GM13977 (cell line): Measurements from ENCODE around the gene ARL5C.

Experiments used
- DNase-seq: peaks from one replicate; pipeline ENCODE4 v3.0.0; 2012; ENCODE audit warnings: low spot score
- CTCF ChIP-seq: IDR thresholded peaks from 2 replicates; pipeline ENCODE4 v1.5.1; 2012; ENCODE audit warnings: mild to moderate bottlenecking, control low read depth; ENCODE audit not compliant: insufficient read depth; ENCODE audit errors: extremely low read depth, missing control alignments
- in situ Hi-C: fragments of 300-500 bp; cut with MboI; formaldehyde crosslinking; loops from one replicate; pipeline ENCODE4 v1.12.0; 2022; ENCODE audit warnings: low sequenced_read_pairs, low pct_unique_long_range_greater_than_20kb, mixed read lengths, inconsistent platforms; ENCODE audit not compliant: unreplicated experiment

The ARL5C gene

DNA sequence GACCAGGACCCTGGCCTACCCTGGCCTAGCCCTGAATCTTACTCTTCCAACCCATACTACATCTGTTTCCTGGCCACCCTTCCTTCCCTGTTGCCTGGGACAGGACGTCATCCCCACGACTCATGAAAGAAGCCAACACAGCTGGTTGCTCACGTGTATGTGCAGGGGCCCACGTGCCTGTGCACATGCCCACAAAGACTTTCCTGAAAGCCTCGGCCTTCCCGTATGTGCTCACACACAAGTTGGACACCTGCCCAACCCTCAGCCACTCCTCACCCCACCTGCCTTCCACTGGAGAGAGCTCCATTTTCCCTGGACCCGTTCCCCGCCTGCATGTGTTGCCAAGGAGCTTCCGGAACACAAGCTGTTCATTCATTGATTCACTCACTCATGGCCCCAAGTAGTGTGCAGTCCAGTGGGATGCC, 21.5 kb downstream of the ARL5C start:
- no peak for DNase-seq
- no peak for TF ChIP-seq CTCF
- in situ Hi-C loops: no loop called here

DNA sequence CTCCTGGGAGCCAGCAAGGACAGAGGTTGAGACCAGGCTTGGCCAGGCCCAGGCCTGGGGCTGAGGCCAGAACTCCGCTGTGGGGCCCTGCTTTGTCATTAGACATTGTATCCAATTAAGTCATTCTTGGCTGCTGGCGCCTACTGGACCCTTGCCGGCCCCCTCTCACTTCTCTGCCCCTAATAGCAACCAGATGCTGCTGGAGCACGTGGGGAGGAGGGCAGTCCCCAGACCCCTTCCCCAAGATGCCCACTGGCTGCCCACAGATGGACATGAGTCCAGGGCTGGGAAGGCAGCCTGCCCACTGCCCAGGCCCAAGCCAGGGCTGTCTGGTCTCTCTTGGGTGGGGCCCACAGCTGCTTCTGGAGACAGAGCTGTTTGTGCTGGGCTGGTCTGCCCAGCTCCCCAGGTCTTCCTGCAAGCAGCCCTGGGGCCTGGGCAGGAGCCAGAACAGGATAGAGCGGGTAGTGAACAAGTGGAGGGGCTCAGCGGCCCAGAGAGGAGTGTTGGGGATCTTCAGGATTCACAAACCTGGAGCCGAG, 22.3 kb downstream of the ARL5C start:
- DNase-seq: no peak
- no peak for TF ChIP-seq CTCF
- in situ Hi-C loops: no loop called here

DNA sequence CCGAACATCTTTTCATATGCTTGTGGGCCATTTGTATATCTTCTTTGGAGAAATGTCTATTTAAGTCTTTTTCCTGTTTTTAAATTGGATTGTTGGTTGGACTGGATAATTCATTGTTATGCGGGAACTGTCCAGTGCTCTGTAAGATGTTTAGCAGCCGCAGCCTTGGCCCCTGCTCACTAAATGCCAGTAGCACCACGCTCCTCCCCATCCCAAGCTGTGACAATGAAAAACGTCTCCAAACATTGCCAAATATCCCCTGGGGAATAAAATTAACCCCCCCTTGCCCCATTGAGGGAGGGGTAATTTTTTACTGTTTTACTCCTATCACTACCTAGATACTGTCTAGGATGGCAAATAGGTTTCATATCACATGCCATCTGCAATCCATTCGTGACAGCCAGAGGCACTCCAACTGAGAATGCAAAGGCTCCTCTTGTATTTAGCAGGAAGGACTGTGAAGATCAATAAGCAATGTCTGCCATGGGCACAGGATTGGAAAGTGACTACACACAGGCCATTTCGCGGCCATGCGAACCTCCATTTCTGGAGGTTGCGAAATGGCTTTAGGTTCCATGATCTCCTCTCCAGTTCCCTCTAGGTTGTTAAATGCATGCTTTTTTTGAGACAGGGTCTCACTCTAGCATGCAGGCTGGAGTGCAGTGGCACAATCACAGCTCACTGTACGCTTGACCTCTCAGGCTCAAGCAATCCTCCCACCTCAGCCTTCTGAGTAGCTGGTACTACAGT, 23.9 kb downstream of the ARL5C start:
- DNase-seq: no peak
- no peak for TF ChIP-seq CTCF
- in situ Hi-C loops: no loop called here

DNA sequence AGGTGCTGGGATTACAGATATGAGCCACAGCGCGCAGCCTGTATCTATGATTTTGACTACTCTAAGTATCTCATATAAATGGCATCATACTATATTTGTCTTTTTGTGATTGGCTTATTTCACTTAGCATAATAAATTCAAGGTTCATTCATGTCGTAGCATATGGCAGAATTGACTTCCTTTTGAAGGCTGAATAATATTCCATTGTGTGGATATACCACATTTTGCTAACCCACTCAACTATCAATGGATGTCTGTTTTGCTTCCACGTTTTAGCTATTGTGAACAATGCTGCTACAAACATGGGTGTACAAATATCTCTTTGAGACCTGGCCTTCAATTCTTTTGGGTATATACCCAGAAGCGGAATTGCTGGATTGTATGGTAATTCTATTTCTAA, 24.7 kb downstream of the ARL5C start:
- in situ Hi-C loops: no loop called here
- DNase-seq: no peak

DNA sequence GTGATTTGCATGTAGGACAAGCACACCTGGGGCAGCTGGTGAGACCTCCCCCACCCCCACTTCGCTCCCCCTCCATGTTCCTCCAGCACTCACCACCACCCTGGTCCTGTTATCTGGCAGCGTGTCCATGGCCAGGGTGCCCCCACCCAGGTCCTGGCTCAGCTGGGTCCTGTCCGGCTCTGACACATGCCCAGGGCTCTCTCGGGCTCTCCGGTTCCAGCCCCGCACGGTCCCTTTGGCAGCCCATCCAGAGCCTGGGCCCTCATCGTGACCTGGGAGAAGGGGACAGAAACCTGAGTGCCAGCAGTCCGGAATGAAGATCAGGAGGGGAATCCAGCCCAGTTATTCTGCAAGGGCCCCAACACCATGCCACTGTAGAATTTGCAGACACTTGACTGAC, 26.4 kb downstream of the ARL5C start:
- DNase-seq: no peak
- TF ChIP-seq CTCF: no peak
- in situ Hi-C loops: no loop called here

More for the DNA sequence above, 24.7 kb downstream of the ARL5C start:
- no peak for TF ChIP-seq CTCF

DNA sequence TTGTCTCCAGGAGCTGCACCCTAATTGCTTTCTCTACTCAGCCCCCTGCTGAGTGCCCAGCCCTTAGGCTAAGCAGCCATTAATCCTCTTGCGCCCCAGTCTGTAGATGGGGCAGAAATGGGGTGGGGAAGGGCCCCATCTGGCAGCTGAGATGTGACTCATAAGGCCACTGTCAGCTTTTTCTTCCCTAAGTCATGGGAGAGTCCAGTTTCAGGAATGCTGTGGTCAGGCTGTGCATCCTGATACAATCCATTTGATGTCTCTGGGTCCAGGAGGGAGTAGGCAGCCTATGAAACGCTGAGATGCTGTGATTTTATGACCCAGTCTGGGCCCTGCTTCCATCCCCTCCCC, 26.8 kb downstream of the ARL5C start:
- no peak for DNase-seq
- in situ Hi-C loops: no loop called here
- TF ChIP-seq CTCF: no peak
